Measurements from ENCODE around the gene POU5F1. TPM values are rescaled to one million over a fixed set of nuclear protein-coding genes. Genes with fewer than 3 reads are reported as not detected.

The POU5F1 gene
- total and polyA plus RNA-seq, 9 of the 15 experiments (the other 6 are each of a cell fraction or from before 2014, with no cell fraction given): 0.06 to 2.0 (median 0.10) TPM; not detected in 6

- Histone ChIP-seq H3K4me1 (replicated peaks in 1 of 2; ENCODE audit: control insufficient read depth in 2 of 2, insufficient read depth in 2 of 2, low read length in 2 of 2) (peaks cover 0 to 9% of the 10 kb centered on the region in 2 experiments; a peak in 3 of 5 replicates), H3K9me3 (replicated peaks; ENCODE audit: control insufficient read depth, insufficient read depth, low read depth, low read length) (no peaks in the 10 kb centered on the region), H3K4me2 (ENCODE audit: insufficient read depth, low read length) (no peak overlapping the region), H3K9ac (ENCODE audit: insufficient read depth in 1 of 2, low read depth in 2 of 2, low read length in 2 of 2) (peak overlapping the region in 1 of 2 experiments; percentile 15; a peak in 1 of 4 replicates), H3K4me3 (no peak overlapping the region), H2AFZ (ENCODE audit: low read depth, low read length) (no peak overlapping the region), H3K27me3 (ENCODE audit: control insufficient read depth in 2 of 2, insufficient read depth in 2 of 2, low read length in 2 of 2) (peaks cover 56 to 82% of the 10 kb centered on the region in 2 experiments), H3K27ac (ENCODE audit: extremely low read depth, low read depth, low read length) (no peak overlapping the region), H4K20me1 (replicated peaks; ENCODE audit: control insufficient read depth, insufficient read depth, low read length) (peaks cover 3% of the 10 kb centered on the region; the same call in 1 of the 2 replicates), H3K79me2 (ENCODE audit: control insufficient read depth, insufficient read depth, low read length) (no peaks in the 10 kb centered on the region), H3K36me3 (ENCODE audit: control insufficient read depth, insufficient read depth, low read length) (no peaks in the 10 kb centered on the region), H3K9me1 (ENCODE audit: control insufficient read depth, insufficient read depth, low read length) (no peaks in the 10 kb centered on the region)
- ATAC-seq (no peak), DNase-seq (ENCODE audit: extremely low read depth in 1 of 4, low spot score in 3 of 4) (no peak), FAIRE-seq (no peak)
- CTCF ChIA-PET (ENCODE audit: low intra/inter-chr PET ratio): interaction anchor here (0.7 kb wide), 1 partner anchor 31 kb away, joined by 3 read pairs; no protein-coding TSS in a partner anchor
- POLR2A ChIA-PET: interaction anchor here (0.7 kb wide), 1 partner anchor 19 kb away, joined by 3 read pairs; no protein-coding TSS in a partner anchor
- WGBS (ENCODE audit: insufficient coverage, low coverage, missing lambda C conversion rate): 4% methylated on average over 19 of the region's 19 CpGs
- in situ Hi-C loops (cut with MboI) (no loop called here), intact Hi-C loops (cut with micrococcal nuclease) (no loop called here)
- BruUV-seq (replicated peaks): no TSS peak
- TF ChIP-seq PBX2 (CRISPR knock-in tag; IDR thresholded peaks at IDR 0.05; ENCODE audit: low read depth): no peak
- TF ChIP-seq PBX2 (tag; conservative IDR thresholded peaks at IDR 0.05; ENCODE audit: low read depth): no peak
- no peak for TF ChIP-seq ATF3 (IDR thresholded peaks at IDR 0.05)
- TF ChIP-seq ATF3 (CRISPR knock-in tag; conservative IDR thresholded peaks at IDR 0.05): no peak
- TF ChIP-seq TRIM25 (IDR thresholded peaks at IDR 0.05; ENCODE audit: borderline replicate concordance): no peak
- no peak for TF ChIP-seq TAF1 (IDR thresholded peaks at IDR 0.05; ENCODE audit: control insufficient read depth, extremely low read depth, insufficient read depth, low read length, severe bottlenecking)
- no peak for TF ChIP-seq KLF16 (IDR thresholded peaks at IDR 0.05)
- TF ChIP-seq PCBP1 (IDR thresholded peaks at IDR 0.05; ENCODE audit: low read depth, low read length, poor library complexity, severe bottlenecking): no peak
- TF ChIP-seq TOE1 (IDR thresholded peaks at IDR 0.05; ENCODE audit: borderline replicate concordance): no peak
- TF ChIP-seq TOE1 (CRISPR knock-in tag; IDR thresholded peaks at IDR 0.05; ENCODE audit: borderline replicate concordance, low read depth): no peak
- TF ChIP-seq TCFL5 (CRISPR knock-in tag; conservative IDR thresholded peaks at IDR 0.05): no peak
- no peak for TF ChIP-seq CTBP1 (IDR thresholded peaks at IDR 0.05; ENCODE audit: borderline replicate concordance)
- TF ChIP-seq GTF2F1 (IDR thresholded peaks at IDR 0.05; ENCODE audit: low read depth, low read length): no peak
These were observed 53.7 kb downstream of the POU5F1 start for GRCh38 chr6:31116661-31117385.
